Putamen (tissue), 1 donor: Measurements from ENCODE around the gene CCDC74B.
A peak's percentile ranks its signal among the peaks of the same experiment; 100 is the strongest.
"Not testable (repeated sequence)": the region's sequence is repeated elsewhere in the genome, so short reads cannot be mapped to it uniquely, and the experiment has no call there.

Experiments used
- DNase-seq: peaks from one replicate; pipeline ENCODE4 v3.0.0-alpha.2; 2016; ENCODE audit warnings: low spot score

The CCDC74B gene

DNA sequence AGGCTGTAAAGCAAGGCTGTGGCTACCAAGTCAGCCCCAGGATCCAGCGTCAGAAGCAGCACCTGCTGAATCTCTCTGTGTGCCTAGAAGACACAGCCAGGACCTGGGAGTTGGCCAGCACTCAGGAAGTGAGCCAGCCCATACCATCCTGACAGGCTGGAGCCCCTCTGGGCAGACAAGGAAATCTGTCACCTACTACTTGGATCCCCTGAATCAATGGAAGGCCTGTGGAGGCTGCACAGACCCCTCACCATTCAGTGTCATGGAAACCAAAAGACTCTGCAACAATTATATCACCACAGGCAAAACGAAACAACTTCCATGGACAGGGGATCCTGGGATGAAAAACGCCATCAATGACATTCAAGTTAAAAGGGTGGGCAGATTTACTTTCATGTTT, 21.7 kb upstream of the CCDC74B start:
- not testable (repeated sequence) for DNase-seq

DNA sequence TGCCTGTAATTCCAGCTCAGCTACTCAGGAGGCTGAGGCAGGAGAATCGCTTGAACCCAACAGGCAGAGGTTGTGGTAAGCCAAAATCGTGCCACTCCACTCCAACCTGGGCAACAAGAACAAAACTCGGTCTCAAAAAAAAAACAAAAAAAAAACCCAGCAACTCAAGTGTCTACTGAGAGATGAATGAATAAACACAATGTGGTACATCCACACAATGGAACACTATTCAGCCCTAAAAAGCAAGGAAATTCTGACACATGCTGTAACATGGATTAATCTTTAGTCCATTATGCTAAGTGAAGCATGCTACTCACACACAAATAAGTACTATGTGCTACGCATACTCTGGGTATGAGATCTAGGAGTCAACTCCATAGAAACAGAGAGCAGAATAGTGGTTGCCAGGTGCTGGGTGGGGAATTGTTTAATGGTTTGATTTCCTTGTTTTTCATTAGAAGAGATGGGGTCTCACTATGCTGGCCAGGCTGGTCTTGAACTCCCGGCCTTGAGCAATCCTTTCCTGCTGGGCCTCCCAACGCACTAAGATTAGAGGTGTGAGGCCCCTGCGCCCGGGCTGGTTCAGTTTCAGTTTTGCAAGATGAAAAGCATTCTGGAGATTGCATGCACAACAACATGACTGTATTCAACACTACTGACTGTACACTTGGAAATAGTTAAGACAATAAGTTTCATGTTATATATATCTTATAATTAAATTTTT, 20.5 kb upstream of the CCDC74B start:
- DNase-seq, result no peak

DNA sequence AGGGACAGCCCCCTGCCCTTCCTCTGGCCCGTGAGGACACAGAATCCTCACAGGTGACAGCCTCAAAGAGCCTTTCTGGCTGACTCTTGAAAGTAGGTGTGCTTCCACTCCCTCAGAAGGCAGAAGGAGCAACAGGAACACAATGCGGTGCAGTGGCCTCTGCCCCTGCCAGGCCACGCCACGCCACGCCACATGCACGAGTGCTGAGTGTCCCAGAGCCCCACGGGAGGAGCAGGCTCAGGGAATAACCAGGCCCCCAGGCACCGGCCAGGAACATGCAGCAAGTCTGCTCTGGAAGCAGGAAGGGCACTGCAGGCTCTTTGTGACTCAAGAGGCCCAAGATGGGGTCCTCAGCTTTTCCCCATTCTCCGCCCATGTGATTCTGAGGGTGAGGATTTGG, 18.1 kb upstream of the CCDC74B start:
- no peak for DNase-seq

- not testable (repeated sequence) for DNase-seq
These were observed 17.6 kb upstream of the CCDC74B start for GRCh38 chr2:130162486-130162885.

GRCh38 chr2:130160838-130161705, 16.2 kb upstream of the CCDC74B start:
- DNase-seq, result not testable (repeated sequence)

DNA sequence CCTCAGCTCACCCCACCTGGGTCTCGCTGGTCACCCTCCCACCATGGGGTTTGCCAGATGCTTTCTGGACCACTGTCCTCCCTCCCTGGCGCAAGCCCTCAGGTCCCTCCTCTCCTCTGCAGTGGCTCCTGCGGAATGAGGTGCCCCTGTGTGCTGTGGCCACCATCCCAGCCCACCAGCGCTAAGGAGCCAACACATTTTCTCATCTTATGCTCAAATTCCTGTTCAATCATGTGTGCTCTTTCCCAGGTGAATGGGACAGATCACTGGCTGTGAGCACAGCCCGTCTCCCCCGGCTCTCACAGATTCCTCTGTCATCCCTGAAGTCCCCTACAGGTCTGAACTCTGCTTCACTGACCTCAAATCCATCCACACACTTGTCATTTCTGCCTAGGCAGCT, 15.2 kb upstream of the CCDC74B start:
- no peak for DNase-seq

- not testable (repeated sequence) for DNase-seq
These were observed 14.5 kb upstream of the CCDC74B start for GRCh38 chr2:130159376-130159775.

- no peak for DNase-seq
These were observed 13.7 kb upstream of the CCDC74B start for GRCh38 chr2:130158631-130159030.

- DNase-seq, result not testable (repeated sequence)
These were observed 13.1 kb upstream of the CCDC74B start for GRCh38 chr2:130157825-130158514.

DNA sequence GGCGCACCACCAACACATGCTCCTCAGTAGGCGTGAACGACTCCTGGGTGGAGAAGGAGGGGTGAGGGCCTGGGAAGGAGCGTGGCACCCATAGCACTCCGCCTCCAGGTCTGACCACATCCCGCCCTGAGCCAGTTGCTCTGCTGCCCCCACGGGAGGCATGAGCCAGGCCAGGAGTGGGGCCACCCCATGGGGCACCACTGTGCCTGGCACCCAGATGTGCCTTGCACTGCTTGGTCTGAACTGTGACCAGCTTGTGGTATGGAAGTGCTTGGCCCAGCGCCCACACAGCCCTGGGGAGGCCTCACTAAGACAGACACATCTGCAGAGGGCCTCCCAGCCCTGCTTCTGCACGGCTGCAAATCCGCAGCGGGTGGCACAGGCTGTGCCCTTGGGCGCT, 12.4 kb upstream of the CCDC74B start:
- not testable (repeated sequence) for DNase-seq

DNA sequence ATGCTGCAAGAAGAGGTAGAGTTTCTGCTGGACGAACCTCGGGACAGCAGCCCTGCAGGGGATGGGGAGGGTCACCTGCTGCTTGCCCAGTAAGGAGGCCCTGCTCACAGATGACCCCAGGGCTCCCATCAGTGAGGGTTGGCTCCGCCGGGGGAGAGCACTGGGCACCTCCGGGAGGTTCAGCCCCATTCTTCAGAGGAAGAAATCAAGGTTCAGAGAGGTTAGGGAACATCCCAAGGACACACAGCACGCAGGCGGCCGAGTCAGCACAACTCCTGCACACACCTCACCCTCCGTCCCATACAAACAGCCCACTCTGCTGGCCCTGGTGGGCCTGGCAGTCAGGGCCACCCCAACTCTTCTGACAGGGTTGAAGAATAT, 11.7 kb upstream of the CCDC74B start:
- DNase-seq, result no peak

DNA sequence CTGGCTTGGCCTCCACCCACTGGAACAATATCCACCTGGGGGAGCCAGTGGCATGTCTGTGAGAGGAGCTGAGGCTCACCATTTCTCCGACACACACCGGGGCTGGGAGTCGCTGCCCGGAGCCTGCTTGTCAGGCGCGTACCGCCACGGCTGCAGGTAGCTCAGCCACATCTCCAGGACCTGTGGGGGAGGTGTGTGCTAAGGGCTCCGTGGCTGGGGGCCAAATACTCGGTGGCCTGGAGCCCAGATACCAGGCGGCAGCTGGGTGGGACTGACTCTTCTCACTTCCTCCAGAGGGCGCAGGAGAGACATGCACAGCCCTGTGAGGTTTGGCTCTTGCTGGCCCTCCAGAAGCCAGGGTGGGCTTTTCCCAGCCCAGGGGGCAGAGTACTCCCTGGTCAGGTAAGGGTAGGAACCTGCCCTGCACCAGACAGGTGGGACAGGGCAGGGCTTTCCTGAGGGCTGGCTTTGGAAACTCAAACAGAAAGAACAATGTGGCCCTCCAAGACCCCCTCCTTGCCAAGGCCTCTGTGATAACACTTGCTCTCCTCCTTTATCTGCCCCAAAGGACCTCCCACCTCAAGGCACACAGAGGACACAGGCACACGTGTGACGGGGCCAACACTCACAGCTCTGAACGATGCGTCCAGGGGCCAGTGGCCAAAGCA, 11.2 kb upstream of the CCDC74B start:
- peak; percentile 31 for DNase-seq

DNA sequence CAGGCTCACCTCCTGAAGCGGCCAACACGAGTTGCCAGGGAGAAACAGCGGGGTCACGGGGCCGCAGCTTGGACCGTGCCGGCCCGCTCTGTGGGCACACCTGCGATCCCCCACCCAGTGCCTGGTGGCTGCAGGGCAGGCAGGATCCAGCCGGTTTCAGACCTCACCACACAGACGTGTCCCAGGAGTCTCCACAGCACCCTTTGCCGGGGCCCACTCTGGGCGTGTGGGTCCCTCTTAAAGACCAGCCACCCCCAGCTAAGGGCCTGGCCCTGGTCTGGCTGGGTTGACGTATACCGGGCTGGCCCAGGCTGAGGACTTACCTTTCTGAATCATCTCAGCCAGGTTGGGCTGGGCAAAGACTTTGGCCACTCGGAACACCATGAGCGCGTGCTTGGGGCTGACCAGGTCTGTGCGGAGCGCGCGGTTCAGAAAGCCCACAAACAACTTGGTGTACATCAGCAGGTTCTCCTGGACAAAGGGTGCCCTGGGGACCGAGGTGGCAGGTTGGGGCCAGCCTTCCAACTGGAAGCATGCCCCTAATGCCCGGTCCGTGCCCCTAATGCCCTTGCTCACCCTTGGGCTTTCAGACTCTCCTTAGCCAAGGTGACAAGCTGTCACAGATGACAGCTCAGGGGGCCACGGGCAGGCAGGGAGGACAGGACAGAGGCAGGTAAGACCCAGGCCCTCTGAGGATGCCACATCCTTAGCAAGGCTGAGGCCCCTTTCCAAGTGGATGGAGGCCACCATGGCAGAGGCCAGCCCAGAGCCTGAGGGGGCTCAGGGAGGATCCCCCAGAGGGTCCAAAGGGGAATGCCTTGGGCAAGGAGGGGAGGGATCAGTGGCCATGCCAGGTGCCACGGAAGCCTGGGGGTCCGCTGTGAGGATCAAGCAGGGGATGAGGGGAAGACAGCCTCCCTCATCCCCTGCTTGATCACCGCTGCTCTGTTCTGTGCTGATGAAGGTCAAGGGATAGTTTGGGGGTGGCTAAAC, 10.2 kb upstream of the CCDC74B start:
- no peak for DNase-seq

GRCh38 chr2:130154423-130154770, 9.5 kb upstream of the CCDC74B start:
- DNase-seq, result not testable (repeated sequence)

DNA sequence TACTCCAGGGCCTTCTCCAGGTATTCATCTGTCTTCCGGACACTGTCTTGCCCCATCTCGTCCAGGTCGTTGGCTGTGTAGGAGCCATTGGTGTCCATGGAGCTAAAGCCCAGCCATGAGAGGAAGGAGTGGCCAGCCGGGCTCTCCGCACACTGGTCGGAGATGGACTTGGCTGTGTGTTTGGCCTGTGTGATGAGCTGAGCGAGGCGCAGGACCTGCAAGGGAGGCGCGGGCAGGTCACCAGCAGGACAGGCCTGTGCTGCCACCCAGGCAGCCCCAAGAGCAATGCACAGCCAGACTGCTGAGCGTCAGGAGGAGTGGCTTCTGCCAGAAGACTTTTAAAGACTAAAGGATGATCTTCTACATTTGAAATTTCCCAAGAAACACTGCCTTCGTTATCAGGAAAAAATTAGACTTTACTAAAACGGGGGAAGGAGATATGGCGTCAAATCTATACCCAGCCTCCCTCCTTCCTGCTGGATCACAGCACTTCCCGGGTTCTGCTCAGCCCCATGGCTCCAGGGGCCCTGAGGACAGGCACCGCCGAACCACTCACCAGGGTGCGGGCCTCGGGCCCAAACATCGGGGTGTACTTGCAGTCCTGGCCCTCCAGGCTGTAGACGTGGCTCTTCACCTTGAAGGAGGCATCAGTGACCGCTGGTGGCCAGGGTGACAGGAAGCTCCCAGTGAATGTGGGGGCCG, 9.0 kb upstream of the CCDC74B start:
- not testable (repeated sequence) for DNase-seq

DNA sequence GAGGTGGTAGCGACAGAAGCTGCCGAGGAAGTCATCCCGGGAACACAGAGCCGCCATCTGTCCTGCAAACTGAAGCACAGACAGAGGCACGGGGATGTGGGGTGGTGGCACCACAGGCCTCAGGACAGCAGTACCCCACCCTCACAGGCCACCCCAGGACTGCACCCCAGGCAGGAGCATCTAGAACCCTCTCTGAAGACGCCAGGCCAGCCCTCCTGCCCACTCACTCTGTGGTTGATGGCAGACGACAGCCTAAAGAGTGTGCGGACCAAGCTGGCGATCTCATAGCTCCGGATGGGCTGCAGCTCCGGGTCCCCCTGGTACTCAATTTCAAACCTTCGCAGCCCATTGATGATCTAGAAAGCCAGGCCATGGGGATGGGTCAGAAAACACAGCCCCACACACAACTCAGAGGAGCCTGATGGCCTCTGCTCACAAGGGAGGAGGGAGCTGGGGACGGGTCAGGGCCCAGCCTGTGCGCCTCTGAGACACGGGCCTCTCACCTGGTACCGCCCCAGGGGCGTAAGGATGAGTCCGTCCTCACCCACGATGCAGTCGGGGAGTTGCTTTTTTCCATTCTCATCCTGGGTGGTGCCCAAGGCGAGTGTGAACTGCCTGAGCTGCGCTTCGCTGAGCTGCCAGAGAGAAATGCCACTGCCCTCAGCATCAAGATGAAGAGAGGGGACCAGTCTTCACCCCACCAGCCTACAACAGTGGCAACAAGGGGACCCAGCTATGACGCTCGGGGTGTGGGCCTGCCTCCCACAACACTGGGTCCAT, 8.1 kb upstream of the CCDC74B start:
- no peak for DNase-seq

GRCh38 chr2:130152136-130152815, 7.4 kb upstream of the CCDC74B start:
- DNase-seq, result not testable (repeated sequence)

- not testable (repeated sequence) for DNase-seq
These were observed 6.2 kb upstream of the CCDC74B start for GRCh38 chr2:130151145-130151512.
